Liver (tissue), 9 donors: Measurements from ENCODE around the gene ZNF879. TPM values are rescaled to one million over a fixed set of nuclear protein-coding genes. Genes with fewer than 3 reads are reported as not detected.

Experiments used
- DNase-seq: peaks from one replicate; pipeline ENCODE4 v3.0.0-alpha.2; 2017; ENCODE audit warnings: low spot score
- H3K27ac ChIP-seq, 2 donors: one replicate each; pipeline ENCODE4 v1.7.0; 2013; ENCODE audit warnings: inconsistent platforms in 2 of 2, low read length in 2 of 2, control low read depth in 1 of 2, low read depth in 1 of 2, mild to moderate bottlenecking in 1 of 2
- H3K27me3 ChIP-seq, 4 donors: one replicate each; pipeline versions ENCODE4 v1.6.1 to v1.7.0; 2013; ENCODE audit warnings: low read length in 3 of 4, inconsistent platforms in 1 of 4, mild to moderate bottlenecking in 1 of 4, moderate library complexity in 1 of 4; ENCODE audit not compliant: control insufficient read depth in 4 of 4, insufficient read depth in 4 of 4
- H3K36me3 ChIP-seq, 4 donors: one replicate each; pipeline versions ENCODE4 v1.6.1 to v1.7.0; 2013; ENCODE audit warnings: low read length in 3 of 4, mild to moderate bottlenecking in 3 of 4, low read depth in 1 of 4, moderate library complexity in 1 of 4; ENCODE audit not compliant: control insufficient read depth in 4 of 4, insufficient read depth in 3 of 4
- H3K4me1 ChIP-seq, 4 donors: one replicate each; pipeline versions ENCODE4 v1.6.1 to v1.7.0; 2013; ENCODE audit warnings: low read length in 3 of 4, mild to moderate bottlenecking in 3 of 4, moderate library complexity in 1 of 4; ENCODE audit not compliant: control insufficient read depth in 4 of 4, insufficient read depth in 4 of 4
- H3K4me3 ChIP-seq, 3 donors: one replicate each; pipeline versions ENCODE4 v1.6.1 to v1.7.0; 2013; ENCODE audit warnings: low read length in 3 of 3, control low read depth in 1 of 3, low read depth in 1 of 3, mild to moderate bottlenecking in 1 of 3
- H3K9ac ChIP-seq, 2 donors: one replicate each; pipeline ENCODE4 v1.7.0; 2013; ENCODE audit warnings: low read length in 2 of 2, mild to moderate bottlenecking in 2 of 2, moderate library complexity in 2 of 2, control low read depth in 1 of 2, low read depth in 1 of 2
- H3K9me3 ChIP-seq, 4 donors: one replicate each; pipeline versions ENCODE4 v1.6.1 to v1.7.0; 2013; ENCODE audit warnings: low read length in 3 of 4; ENCODE audit not compliant: control insufficient read depth in 4 of 4
- ATF3 ChIP-seq: IDR thresholded peaks from 2 replicates; pipeline ENCODE4 v1.6.1; 2016; ENCODE audit warnings: antibody characterized with exemption
- CTCF ChIP-seq: fragments of 150-350 bp; IDR thresholded peaks from 2 replicates; pipeline ENCODE4 v1.5.1; 2017; ENCODE audit warnings: improper control_type of control experiment, low read depth, low read length; ENCODE audit not compliant: missing input control
- EGR1 ChIP-seq, 2 donors: IDR thresholded peaks; 2 replicates each; pipeline ENCODE4 v1.6.1; 2016 to 2018; ENCODE audit warnings: antibody characterized with exemption in 2 of 2, low read depth in 2 of 2
- FOXA1 ChIP-seq: IDR thresholded peaks from 2 replicates; pipeline ENCODE4 v1.6.1; 2016; ENCODE audit warnings: antibody characterized with exemption
- FOXA2 ChIP-seq: IDR thresholded peaks from 2 replicates; pipeline ENCODE4 v1.6.1; 2016; ENCODE audit warnings: antibody characterized with exemption
- GABPA ChIP-seq, 2 donors: IDR thresholded peaks in 1 of 2; conservative IDR thresholded peaks in 1 of 2; 2 replicates each; pipeline ENCODE4 v1.6.1; 2016; ENCODE audit warnings: antibody characterized with exemption in 2 of 2, mild to moderate bottlenecking in 1 of 2, moderate library complexity in 1 of 2
- HNF4A ChIP-seq, 2 donors: conservative IDR thresholded peaks; 2 replicates each; pipeline ENCODE4 v1.6.1; 2016; ENCODE audit warnings: antibody characterized with exemption in 2 of 2, mild to moderate bottlenecking in 2 of 2
- HNF4G ChIP-seq: IDR thresholded peaks from 2 replicates; pipeline ENCODE4 v1.6.1; 2016; ENCODE audit warnings: antibody characterized with exemption
- JUND ChIP-seq, 2 donors: IDR thresholded peaks; 2 replicates each; pipeline ENCODE4 v1.6.1; 2016; ENCODE audit warnings: antibody characterized with exemption in 2 of 2
- MAX ChIP-seq: IDR thresholded peaks from 2 replicates; pipeline ENCODE4 v1.6.1; 2016; ENCODE audit warnings: antibody characterized with exemption
- NR2F2 ChIP-seq: IDR thresholded peaks from 2 replicates; pipeline ENCODE4 v1.6.1; 2016; ENCODE audit warnings: antibody characterized with exemption
- RAD21 ChIP-seq, 2 donors: IDR thresholded peaks; 2 replicates each; pipeline ENCODE4 v1.6.1; 2016; ENCODE audit warnings: antibody characterized with exemption in 2 of 2, mild to moderate bottlenecking in 2 of 2
- RXRA ChIP-seq, 2 donors: IDR thresholded peaks; 2 replicates each; pipeline ENCODE4 v1.6.1; 2017 to 2018; ENCODE audit warnings: antibody characterized with exemption in 2 of 2, mild to moderate bottlenecking in 1 of 2
- YY1 ChIP-seq: IDR thresholded peaks from 2 replicates; pipeline ENCODE4 v1.6.1; 2016; ENCODE audit warnings: antibody characterized with exemption, mild to moderate bottlenecking
- WGBS: extraction: QIAGEN DNeasy Blood & Tissue Kit; methylation state at CpG from one replicate; pipeline ENCODE4 v1.1.7; 2013; 5-methylcytosine and 5-hydroxymethylcytosine counted together
- polyA plus RNA-seq, 2 donors: library from polyadenylated mRNA; stranded (reverse) in 1 of 2; unstranded in 1 of 2; fragments of 200-250 nt in 1 of 2; fragments of >200 nt in 1 of 2; fragmentation: Nextera tagmentation in 1 of 2; extraction: Ambion mirVana in 1 of 2; gene quantifications; one replicate each; pipeline versions ENCODE4 v1.2.1 to v1.2.3, GENCODE V29; 2013 to 2015
- total RNA-seq, 2 donors: library from RNA; depleted of rRNA; stranded (reverse); fragments of >200 nt; gene quantifications; one replicate each; pipeline ENCODE4 v1.2.3, GENCODE V29; 2014
- TF ChIP-seq, protein P1 (sequence below): IDR thresholded peaks from 2 replicates; pipeline ENCODE4 v1.6.1; 2016; ENCODE audit warnings: antibody characterized with exemption
- donor health status: healthy.
- donor health status: healthy.
- donor health status: healthy.
- donor health status: healthy.
- donor health status: healthy.

The ZNF879 gene
- total and polyA plus RNA-seq, 4 donors: 0.48 to 2.4 (median 1.5) TPM

GRCh38 chr5:179060116-179061008, 36.8 kb downstream of the ZNF879 start, which contains the start of gene ZNF354C (continued):
- TF ChIP-seq CTCF (no peak), EGR1 (IDR thresholded peaks at IDR 0.05; ENCODE audit: low read depth in 2 of 2) (no peak), HNF4G (no peak), RAD21 (IDR thresholded peaks at IDR 0.05) (peak in 1 of 2 donors; percentile 34), HNF4A (conservative IDR thresholded peaks at IDR 0.05) (no peak), ATF3 (no peak), GABPA (IDR thresholded peaks at IDR 0.05 in 1 of 2, conservative IDR thresholded peaks at IDR 0.05 in 1 of 2) (peak in 1 of 2 donors; percentile 85), MAX (peak; percentile 79), JUND (IDR thresholded peaks at IDR 0.05) (no peak), FOXA1 (no peak), NR2F2 (no peak), FOXA2 (no peak)

DNA sequence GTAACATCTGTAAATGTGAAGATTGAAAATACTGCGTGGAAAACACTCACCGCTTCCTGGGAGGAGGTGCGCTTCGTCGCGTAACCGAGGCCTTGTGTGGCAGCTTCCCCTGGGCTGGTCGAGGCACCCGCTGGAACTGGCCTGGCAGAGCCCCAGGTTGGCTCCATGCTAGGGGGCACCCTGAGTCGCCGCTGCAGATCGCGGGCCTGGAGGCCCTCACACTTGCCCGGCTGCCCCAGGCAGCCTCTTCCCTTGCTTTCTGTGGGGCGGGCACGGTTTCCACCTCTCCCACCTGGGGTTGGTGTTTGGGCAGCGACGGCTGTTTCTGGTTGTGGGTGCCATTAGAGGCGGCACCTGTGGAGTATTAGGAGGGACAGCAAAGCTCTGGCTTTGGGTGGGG, 37.4 kb downstream of the ZNF879 start:
- WGBS: 87% methylated on average over 19 of the region's 19 CpGs
- Histone ChIP-seq H3K27ac (peak overlapping the region in 1 of 2 donors; percentile 70), H3K4me3 (peak overlapping the region; percentile 48 to 78 (median 77)), H3K27me3 (no peaks in the 10 kb centered on the region), H3K4me1 (peaks cover 3 to 12% (median 8%) of the 10 kb centered on the region in 4 donors), H3K36me3 (peaks cover 2 to 20% (median 10%) of the 10 kb centered on the region in 4 donors), H3K9ac (peak overlapping the region in 1 of 2 donors; percentile 18), H3K9me3 (peaks cover 12 to 33% (median 22%) of the 10 kb centered on the region in 4 donors)
- DNase-seq: no peak
- TF ChIP-seq, protein P1, sequence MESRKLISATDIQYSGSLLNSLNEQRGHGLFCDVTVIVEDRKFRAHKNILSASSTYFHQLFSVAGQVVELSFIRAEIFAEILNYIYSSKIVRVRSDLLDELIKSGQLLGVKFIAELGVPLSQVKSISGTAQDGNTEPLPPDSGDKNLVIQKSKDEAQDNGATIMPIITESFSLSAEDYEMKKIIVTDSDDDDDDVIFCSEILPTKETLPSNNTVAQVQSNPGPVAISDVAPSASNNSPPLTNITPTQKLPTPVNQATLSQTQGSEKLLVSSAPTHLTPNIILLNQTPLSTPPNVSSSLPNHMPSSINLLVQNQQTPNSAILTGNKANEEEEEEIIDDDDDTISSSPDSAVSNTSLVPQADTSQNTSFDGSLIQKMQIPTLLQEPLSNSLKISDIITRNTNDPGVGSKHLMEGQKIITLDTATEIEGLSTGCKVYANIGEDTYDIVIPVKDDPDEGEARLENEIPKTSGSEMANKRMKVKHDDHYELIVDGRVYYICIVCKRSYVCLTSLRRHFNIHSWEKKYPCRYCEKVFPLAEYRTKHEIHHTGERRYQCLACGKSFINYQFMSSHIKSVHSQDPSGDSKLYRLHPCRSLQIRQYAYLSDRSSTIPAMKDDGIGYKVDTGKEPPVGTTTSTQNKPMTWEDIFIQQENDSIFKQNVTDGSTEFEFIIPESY: no peak
- no peak for TF ChIP-seq RXRA (IDR thresholded peaks at IDR 0.05)
- TF ChIP-seq NR2F2: no peak
- TF ChIP-seq YY1: no peak
- TF ChIP-seq CTCF: no peak
- no peak for TF ChIP-seq EGR1 (IDR thresholded peaks at IDR 0.05; ENCODE audit: low read depth in 2 of 2)
